OCI-LY3 (cell line): ENCODE results near the gene TBC1D25.

Experiments
- H2AFZ ChIP-seq: fragments of 200-600, 300-600 bp; shearing (Covaris generic); 2 replicates; pipeline ENCODE4 v1.6.0; 2014; ENCODE audit warnings: antibody characterized with exemption, low read depth, low read length
- H3K27ac ChIP-seq: fragments of 200-600, 300-600 bp; sonication (generic); 2 replicates; pipeline ENCODE4 v1.5.1; 2014; ENCODE audit warnings: mild to moderate bottlenecking, low read length, moderate library complexity, mixed read lengths
- H3K27me3 ChIP-seq: fragments of 200-600, 300-600 bp; sonication (generic); 2 replicates; pipeline ENCODE4 v1.6.1; 2014; ENCODE audit warnings: low read depth, low read length, mixed read lengths
- H3K36me3 ChIP-seq: fragments of 200-600, 300-600 bp; sonication (generic); replicated peaks from 2 replicates; pipeline ENCODE3; 2014; ENCODE audit warnings: low read depth, low read length, mixed read lengths
- H3K4me1 ChIP-seq: fragments of 300-600, 200-600 bp; sonication (generic); 2 replicates; pipeline ENCODE4 v1.6.1; 2014; ENCODE audit warnings: low read length, mixed read lengths
- H3K4me2 ChIP-seq: fragments of 200-600, 300-600 bp; sonication (generic); 2 replicates; pipeline ENCODE4 v1.6.1; 2014; ENCODE audit warnings: low read length, mixed read lengths
- H3K4me3 ChIP-seq: fragments of 300-600, 200-600 bp; sonication (generic); 2 replicates; pipeline ENCODE4 v1.5.1; 2014; ENCODE audit warnings: antibody characterized with exemption, mild to moderate bottlenecking, low read length, moderate library complexity
- H3K79me2 ChIP-seq: fragments of 300-600, 200-600 bp; shearing (Covaris generic); 2 replicates; pipeline ENCODE4 v1.6.1; 2014; ENCODE audit warnings: mild to moderate bottlenecking, low read length, mixed read lengths
- H3K9ac ChIP-seq: fragments of 300-600, 200-600 bp; shearing (Covaris generic); 2 replicates; pipeline ENCODE4 v1.6.0; 2014; ENCODE audit warnings: mild to moderate bottlenecking, low read length, moderate library complexity
- H3K9me3 ChIP-seq: fragments of 200-600, 300-600 bp; shearing (Covaris generic); 2 replicates; pipeline ENCODE4 v1.6.1; 2014; ENCODE audit warnings: low read length, mixed read lengths; ENCODE audit not compliant: insufficient read depth
- H4K20me1 ChIP-seq: fragments of 200-600, 300-600 bp; sonication (generic); 2 replicates; pipeline ENCODE4 v1.6.1; 2016; ENCODE audit warnings: low read length, mixed read lengths; ENCODE audit not compliant: insufficient read depth
- EZH2phosphoT487 ChIP-seq: fragments of 200-600 bp; shearing (Covaris generic); IDR thresholded peaks from 2 replicates; pipeline ENCODE4 v1.6.1; 2018; ENCODE audit warnings: antibody characterized with exemption, mixed run types, low read depth
- TF ChIP-seq, protein P1 (sequence below): fragments of 200-600, 300-600 bp; sonication (generic); IDR thresholded peaks from 2 replicates; pipeline ENCODE4 v1.5.1; 2014; ENCODE audit warnings: antibody characterized with exemption, low read length, low read depth

TBC1D25 gene

GRCh38 chrX:48498374-48498809 lies 41.1 kb upstream of the TBC1D25 start:
- Histone ChIP-seq H3K4me1 (no peaks in the 10 kb centered on the region), H3K27ac (no peak overlapping the region), H3K36me3 (no peaks in the 10 kb centered on the region), H3K79me2 (no peaks in the 10 kb centered on the region), H3K9ac (no peak overlapping the region), H2AFZ (no peak overlapping the region), H3K27me3 (no peaks in the 10 kb centered on the region), H4K20me1 (no peaks in the 10 kb centered on the region), H3K4me3 (no peak overlapping the region), H3K4me2 (no peak overlapping the region), H3K9me3 (no peaks in the 10 kb centered on the region)
- TF ChIP-seq, protein P1, sequence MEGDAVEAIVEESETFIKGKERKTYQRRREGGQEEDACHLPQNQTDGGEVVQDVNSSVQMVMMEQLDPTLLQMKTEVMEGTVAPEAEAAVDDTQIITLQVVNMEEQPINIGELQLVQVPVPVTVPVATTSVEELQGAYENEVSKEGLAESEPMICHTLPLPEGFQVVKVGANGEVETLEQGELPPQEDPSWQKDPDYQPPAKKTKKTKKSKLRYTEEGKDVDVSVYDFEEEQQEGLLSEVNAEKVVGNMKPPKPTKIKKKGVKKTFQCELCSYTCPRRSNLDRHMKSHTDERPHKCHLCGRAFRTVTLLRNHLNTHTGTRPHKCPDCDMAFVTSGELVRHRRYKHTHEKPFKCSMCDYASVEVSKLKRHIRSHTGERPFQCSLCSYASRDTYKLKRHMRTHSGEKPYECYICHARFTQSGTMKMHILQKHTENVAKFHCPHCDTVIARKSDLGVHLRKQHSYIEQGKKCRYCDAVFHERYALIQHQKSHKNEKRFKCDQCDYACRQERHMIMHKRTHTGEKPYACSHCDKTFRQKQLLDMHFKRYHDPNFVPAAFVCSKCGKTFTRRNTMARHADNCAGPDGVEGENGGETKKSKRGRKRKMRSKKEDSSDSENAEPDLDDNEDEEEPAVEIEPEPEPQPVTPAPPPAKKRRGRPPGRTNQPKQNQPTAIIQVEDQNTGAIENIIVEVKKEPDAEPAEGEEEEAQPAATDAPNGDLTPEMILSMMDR, result no peak
- TF ChIP-seq EZH2phosphoT487, result no peak

- H3K9me3 ChIP-seq, result no peaks in the 10 kb centered on the region
- no peaks in the 10 kb centered on the region for H3K4me1 ChIP-seq
- H3K4me2 ChIP-seq, result no peak overlapping the region
- no peak for TF ChIP-seq EZH2phosphoT487
- TF ChIP-seq, protein P1, result no peak
- no peak overlapping the region for H3K27ac ChIP-seq
- H3K36me3 ChIP-seq, result no peaks in the 10 kb centered on the region
- no peak overlapping the region for H3K4me3 ChIP-seq
- H2AFZ ChIP-seq, result no peak overlapping the region
- H3K79me2 ChIP-seq, result no peaks in the 10 kb centered on the region
- no peaks in the 10 kb centered on the region for H4K20me1 ChIP-seq
- H3K27me3 ChIP-seq, result no peaks in the 10 kb centered on the region
- H3K9ac ChIP-seq, result no peak overlapping the region
These were observed 35.3 kb upstream of the TBC1D25 start for GRCh38 chrX:48504261-48504660.

DNA sequence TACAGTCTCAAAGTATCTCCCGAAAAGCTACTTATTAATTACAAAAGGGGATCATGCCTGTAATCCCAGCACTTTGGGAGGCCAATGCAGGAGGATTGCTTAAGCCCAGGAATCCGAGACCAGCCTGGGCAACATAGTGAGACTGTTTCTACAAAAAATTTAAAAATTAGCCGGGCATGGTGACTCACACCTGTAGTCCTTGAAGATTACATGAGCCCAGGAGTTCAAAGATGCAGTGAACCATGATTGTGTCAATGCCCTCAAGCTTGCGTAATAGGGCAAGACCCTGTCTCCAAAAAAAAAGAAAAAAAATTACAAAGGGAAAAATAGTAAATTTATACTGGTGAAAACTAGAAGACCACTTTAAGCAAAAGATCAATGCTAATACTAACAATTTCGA lies 34.0 kb upstream of the TBC1D25 start:
- Histone ChIP-seq H2AFZ (no peak overlapping the region), H3K4me1 (peaks cover 5% of the 10 kb centered on the region; the same call in 1 of the 2 replicates), H3K4me3 (no peak overlapping the region), H3K36me3 (no peaks in the 10 kb centered on the region), H3K9me3 (no peaks in the 10 kb centered on the region), H3K9ac (no peak overlapping the region), H3K27ac (no peak overlapping the region), H3K27me3 (no peaks in the 10 kb centered on the region), H3K79me2 (no peaks in the 10 kb centered on the region), H3K4me2 (no peak overlapping the region), H4K20me1 (no peaks in the 10 kb centered on the region)
- TF ChIP-seq, protein P1, result no peak
- no peak for TF ChIP-seq EZH2phosphoT487

DNA sequence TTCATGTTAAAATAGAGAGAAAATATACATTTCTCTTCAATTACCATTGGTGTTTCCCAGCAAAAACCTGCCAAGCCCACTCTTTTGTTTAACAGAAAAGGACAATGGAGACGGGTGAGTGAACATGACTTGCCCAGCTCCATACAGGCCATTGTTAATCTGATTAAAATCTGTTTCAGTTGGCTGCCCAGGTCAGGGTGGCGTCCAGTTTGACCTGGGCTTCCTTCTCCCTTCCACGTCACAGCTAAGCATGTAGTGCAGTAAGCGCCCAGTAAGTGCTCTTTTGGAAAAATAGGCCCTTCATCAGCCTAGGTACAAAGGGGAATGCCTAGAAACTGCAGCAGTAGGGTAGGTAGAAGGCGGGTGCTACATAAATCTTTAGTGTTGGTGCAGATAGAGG lies 32.3 kb upstream of the TBC1D25 start:
- Histone ChIP-seq H3K27me3 (no peaks in the 10 kb centered on the region), H3K27ac (no peak overlapping the region), H3K4me2 (no peak overlapping the region), H3K4me3 (no peak overlapping the region), H2AFZ (no peak overlapping the region), H3K79me2 (no peaks in the 10 kb centered on the region), H3K9ac (no peak overlapping the region), H4K20me1 (no peaks in the 10 kb centered on the region), H3K4me1 (peaks cover 5% of the 10 kb centered on the region; the same call in 1 of the 2 replicates), H3K9me3 (no peaks in the 10 kb centered on the region), H3K36me3 (no peaks in the 10 kb centered on the region)
- TF ChIP-seq, protein P1, result no peak
- no peak for TF ChIP-seq EZH2phosphoT487
